Mononuclear cell (primary cell): ENCODE measurements around the gene RCE1. TPM values are rescaled to one million over a fixed set of nuclear protein-coding genes. Genes with fewer than 3 reads are reported as not detected.
A peak's percentile ranks its signal among the peaks of the same experiment; 100 is the strongest.
"Not testable (repeated sequence)": the region's sequence is repeated elsewhere in the genome, so short reads cannot be mapped to it uniquely, and the experiment has no call there.

Source experiments
- H3K27me3 ChIP-seq: 2 replicates; pipeline ENCODE4 v1.6.0; 2011; ENCODE audit warnings: low read length, control low read depth; ENCODE audit not compliant: insufficient read depth
- H3K4me1 ChIP-seq: 2 replicates; pipeline ENCODE4 v1.5.1; 2011; ENCODE audit warnings: mild to moderate bottlenecking, low read length, control low read depth; ENCODE audit not compliant: insufficient read depth
- H3K4me3 ChIP-seq: 2 replicates; pipeline ENCODE4 v1.5.1; 2011; ENCODE audit warnings: mild to moderate bottlenecking, low read length, moderate library complexity
- H3K9me3 ChIP-seq: 2 replicates; pipeline ENCODE4 v1.5.1; 2011; ENCODE audit warnings: low read depth, mild to moderate bottlenecking, control low read depth, low read length
- total RNA-seq: library from RNA; depleted of rRNA; stranded (reverse); fragments of >200 nt; gene quantifications from one replicate; pipeline ENCODE4 v1.2.3, GENCODE V29; 2012

The RCE1 gene
- 20.9 TPM for total RNA-seq

- H3K4me1 ChIP-seq = peaks cover 44% of the 10 kb centered on the region
- H3K4me3 ChIP-seq = peak within 1 kb of the TSS; percentile 88
- H3K9me3 ChIP-seq = no peaks in the 10 kb centered on the region
- H3K27me3 ChIP-seq = no peaks in the 10 kb centered on the region
Measured at GRCh38 chr11:66842896-66843775, at the start of gene RCE1. TSS of gene RCE1 (plus strand) at chr11:66843441. CDS start at chr11:66843456, 15 bp downstream.

- not testable (repeated sequence) for H3K27me3 ChIP-seq, H3K4me3 ChIP-seq, H3K4me1 ChIP-seq, H3K9me3 ChIP-seq
Measured at GRCh38 chr11:66799815-66800214, 43.4 kb upstream of the RCE1 start.

DNA sequence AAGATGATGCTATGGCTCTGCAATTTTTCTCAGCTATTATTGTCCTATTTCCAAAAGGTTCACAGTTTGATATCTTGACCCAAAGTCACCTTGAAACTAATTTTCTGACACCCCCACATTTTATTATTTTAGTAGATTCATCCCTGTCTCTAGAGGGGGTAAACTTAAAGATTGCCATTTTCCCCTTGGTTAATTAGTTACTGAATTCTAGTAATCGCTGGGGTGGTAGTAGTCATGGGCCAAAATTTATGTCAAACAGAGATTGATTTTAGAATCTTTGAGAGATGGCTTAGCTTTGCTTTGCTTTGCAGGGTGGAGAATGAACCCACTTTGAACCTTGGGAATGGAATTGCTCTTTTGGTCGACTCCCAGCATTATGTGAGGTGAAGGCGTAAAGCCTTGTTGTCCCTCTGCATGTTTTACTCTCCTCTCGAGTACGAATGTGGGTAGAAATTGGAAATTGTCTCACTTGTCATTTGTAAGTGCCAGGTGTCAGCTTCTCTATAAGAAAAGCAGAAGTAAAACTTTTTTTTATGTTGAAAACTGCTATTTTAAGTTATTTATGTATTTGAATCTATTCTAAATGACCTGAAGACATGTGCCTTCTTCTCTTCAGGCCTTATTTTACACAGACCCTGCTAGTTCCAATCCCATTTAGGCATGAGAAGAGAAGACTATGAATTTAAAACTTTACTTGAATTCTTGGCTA, 42.4 kb upstream of the RCE1 start:
- Histone ChIP-seq H3K27me3 (no peaks in the 10 kb centered on the region), H3K4me1 (peaks cover 5% of the 10 kb centered on the region), H3K9me3 (no peaks in the 10 kb centered on the region), H3K4me3 (no peak overlapping the region)

DNA sequence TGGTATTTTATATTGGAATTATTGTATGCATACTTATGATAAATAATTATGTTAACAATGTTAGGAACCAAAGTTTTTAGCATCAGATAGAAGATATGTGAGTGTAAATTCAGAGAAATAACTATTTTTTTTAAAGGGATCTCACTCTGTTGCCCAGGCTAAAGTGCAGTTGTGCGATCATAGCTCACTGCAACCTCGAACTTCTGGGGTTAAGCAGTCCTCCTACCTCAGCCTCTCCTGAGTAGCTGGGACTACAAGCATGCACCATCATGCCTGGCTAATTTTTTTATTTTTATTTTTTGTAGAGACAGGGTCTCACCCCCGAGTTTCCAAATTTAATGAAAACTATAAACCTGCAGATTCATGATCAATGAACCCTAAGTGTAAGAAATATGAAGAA, 33.6 kb upstream of the RCE1 start:
- Histone ChIP-seq H3K4me1 (no peaks in the 10 kb centered on the region), H3K27me3 (no peaks in the 10 kb centered on the region), H3K9me3 (no peaks in the 10 kb centered on the region), H3K4me3 (no peak overlapping the region)

GRCh38 chr11:66810576-66811185, 32.6 kb upstream of the RCE1 start:
- H3K4me1 ChIP-seq = no peaks in the 10 kb centered on the region
- no peak overlapping the region for H3K4me3 ChIP-seq
- H3K9me3 ChIP-seq = no peaks in the 10 kb centered on the region
- no peaks in the 10 kb centered on the region for H3K27me3 ChIP-seq

- Histone ChIP-seq H3K4me3 (no peak overlapping the region), H3K4me1 (no peaks in the 10 kb centered on the region), H3K9me3 (no peaks in the 10 kb centered on the region), H3K27me3 (no peaks in the 10 kb centered on the region)
Measured at GRCh38 chr11:66814678-66815077, 28.6 kb upstream of the RCE1 start.

- Histone ChIP-seq H3K27me3 (no peaks in the 10 kb centered on the region), H3K4me3 (no peak overlapping the region), H3K9me3 (no peaks in the 10 kb centered on the region), H3K4me1 (no peaks in the 10 kb centered on the region)
Measured at GRCh38 chr11:66815646-66816045, 27.6 kb upstream of the RCE1 start.

DNA sequence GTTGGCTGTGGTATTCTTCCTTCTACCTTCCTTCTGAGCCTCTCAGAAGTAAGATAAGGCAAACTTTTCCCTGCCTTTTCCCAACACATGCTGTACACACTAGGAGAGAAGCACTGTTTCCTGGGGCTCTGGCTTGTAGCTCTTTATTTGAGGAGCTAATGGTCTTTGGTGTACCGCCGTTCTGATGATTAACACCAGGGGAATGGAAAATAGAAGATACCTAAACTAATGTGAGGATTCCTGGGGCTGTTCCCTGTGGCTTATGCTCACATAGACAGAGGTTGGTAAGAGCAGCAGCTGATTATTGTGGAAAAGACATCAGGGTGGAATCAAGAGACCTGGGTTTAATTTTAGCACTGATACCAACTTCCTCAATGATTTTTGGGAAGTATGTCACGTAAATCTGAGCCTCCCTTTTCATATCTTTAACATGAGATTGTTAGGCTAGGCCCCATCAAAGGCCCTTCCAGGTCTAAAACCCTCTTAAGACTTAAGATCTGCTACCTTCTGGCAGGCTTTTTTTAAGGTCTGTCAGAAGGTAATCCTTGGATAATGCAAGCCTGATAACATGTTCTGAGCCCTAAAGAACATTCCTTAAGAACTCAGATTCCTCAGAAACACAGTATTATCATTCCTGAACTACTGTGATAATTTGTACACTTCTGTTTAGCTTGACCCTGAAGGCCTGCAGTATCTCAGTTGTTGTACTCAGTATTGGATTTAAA, 24.8 kb upstream of the RCE1 start:
- Histone ChIP-seq H3K9me3 (no peaks in the 10 kb centered on the region), H3K27me3 (no peaks in the 10 kb centered on the region), H3K4me1 (no peaks in the 10 kb centered on the region), H3K4me3 (no peak overlapping the region)

DNA sequence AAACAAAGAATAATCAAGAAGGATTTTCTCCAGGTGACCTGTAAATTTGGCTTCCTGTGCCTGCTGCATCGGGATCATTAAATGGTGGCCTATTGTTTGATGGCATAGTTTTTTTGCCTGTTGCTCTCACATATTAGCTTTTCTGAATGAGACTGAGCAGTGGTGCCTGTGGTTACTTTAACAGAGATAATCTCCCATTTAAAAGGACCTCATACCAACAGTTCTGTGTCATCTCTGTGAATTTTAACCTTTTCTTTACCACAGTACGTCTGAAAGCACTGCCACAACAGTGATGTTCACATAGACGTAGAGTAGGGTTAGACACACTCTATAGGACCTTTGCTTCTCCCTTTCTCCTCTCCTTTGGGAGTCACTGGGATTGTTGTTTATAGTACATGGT, 22.9 kb upstream of the RCE1 start:
- Histone ChIP-seq H3K4me3 (no peak overlapping the region), H3K27me3 (no peaks in the 10 kb centered on the region), H3K4me1 (no peaks in the 10 kb centered on the region), H3K9me3 (no peaks in the 10 kb centered on the region)

GRCh38 chr11:66820901-66821300, 22.3 kb upstream of the RCE1 start:
- no peaks in the 10 kb centered on the region for H3K9me3 ChIP-seq
- no peaks in the 10 kb centered on the region for H3K27me3 ChIP-seq
- H3K4me3 ChIP-seq = no peak overlapping the region
- H3K4me1 ChIP-seq = no peaks in the 10 kb centered on the region

- no peak overlapping the region for H3K4me3 ChIP-seq
Measured at GRCh38 chr11:66823700-66824099, 19.5 kb upstream of the RCE1 start.

GRCh38 chr11:66824573-66824972, 18.7 kb upstream of the RCE1 start:
- not testable (repeated sequence) for H3K9me3 ChIP-seq, H3K27me3 ChIP-seq, H3K4me1 ChIP-seq, H3K4me3 ChIP-seq

More at GRCh38 chr11:66823700-66824099, 19.5 kb upstream of the RCE1 start:
- Histone ChIP-seq H3K27me3 (no peaks in the 10 kb centered on the region), H3K9me3 (no peaks in the 10 kb centered on the region), H3K4me1 (no peaks in the 10 kb centered on the region)

- no peaks in the 10 kb centered on the region for H3K4me1 ChIP-seq
- no peak overlapping the region for H3K4me3 ChIP-seq
- H3K27me3 ChIP-seq = no peaks in the 10 kb centered on the region
- no peaks in the 10 kb centered on the region for H3K9me3 ChIP-seq
Measured at GRCh38 chr11:66834539-66834845, 8.7 kb upstream of the RCE1 start.

GRCh38 chr11:66834943-66835342, 8.3 kb upstream of the RCE1 start:
- Histone ChIP-seq H3K9me3 (no peaks in the 10 kb centered on the region), H3K27me3 (no peaks in the 10 kb centered on the region), H3K4me1 (peaks cover 3% of the 10 kb centered on the region), H3K4me3 (no peak overlapping the region)
